NOMO-1 treated with dmso at 0.1 percent for 144 hours (cell line): ENCODE measurements around the gene A1CF.

Experiments
- DNase-seq: peaks from one replicate; lab custom pipeline; 2025; ENCODE audit not compliant: unreplicated experiment; lab: John Stamatoyannopoulos, UW

A1CF gene

DNA sequence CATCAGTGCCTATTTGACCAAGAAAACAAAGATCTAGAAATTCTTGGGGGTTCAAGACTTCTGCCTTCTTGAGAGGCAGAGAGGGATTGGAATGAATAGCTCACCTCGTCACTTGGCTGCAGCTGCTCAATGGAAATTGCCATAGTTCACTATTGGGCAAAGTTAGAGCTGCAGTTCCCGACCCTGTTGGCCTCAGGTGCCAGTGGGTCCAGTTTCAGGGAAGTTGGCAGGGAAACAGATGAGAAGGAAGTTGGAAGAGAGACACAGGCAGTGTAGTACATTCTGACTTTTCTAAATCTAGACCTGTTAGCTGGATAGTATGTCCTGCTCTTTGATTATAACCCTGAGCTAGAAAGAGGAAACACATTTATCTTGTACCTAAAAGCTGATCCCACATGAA lies 19.1 kb downstream of the A1CF start:
- DNase-seq: no peak

DNA sequence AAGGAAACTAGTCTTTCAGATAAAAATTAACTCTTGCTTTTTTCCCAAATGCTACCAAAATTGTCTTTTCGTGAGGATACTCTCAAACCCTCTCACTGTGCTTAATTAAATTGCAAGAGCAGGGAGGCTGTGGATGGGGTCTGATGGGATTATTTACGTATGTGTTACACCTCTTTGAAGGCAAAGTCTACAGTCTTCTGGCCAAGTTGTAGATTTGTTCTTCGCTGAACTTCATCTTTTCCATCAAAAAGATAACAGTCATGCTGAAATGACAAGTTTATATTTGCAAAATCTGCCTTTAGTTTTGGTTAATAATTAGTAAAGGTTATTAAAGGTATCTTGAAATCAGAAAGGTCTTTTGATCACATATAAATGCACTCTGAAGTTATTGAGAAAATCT lies 22.7 kb downstream of the A1CF start:
- no peak for DNase-seq

- no peak for DNase-seq
Observed at GRCh38 chr10:50861370-50861769, 24.1 kb downstream of the A1CF start.

GRCh38 chr10:50857579-50857978 lies 27.8 kb downstream of the A1CF start:
- no peak for DNase-seq

DNA sequence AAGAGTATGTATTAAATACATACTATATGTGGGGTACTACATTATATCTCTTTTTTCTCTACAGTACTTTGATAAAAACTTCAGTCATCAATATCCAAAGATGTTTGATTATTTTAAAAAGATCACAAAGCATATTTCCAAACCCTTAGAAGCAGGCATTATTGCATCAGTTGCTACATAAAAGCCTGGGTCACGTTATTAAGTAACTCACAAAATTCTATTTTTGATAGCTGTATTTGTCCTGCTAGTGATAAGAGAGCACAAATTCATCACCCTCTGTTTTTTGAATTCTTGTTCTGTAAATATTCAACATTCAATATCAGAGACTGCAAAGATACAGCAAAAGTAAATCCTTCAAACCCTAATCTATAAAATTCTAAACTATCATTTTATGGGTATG lies 30.0 kb downstream of the A1CF start:
- no peak for DNase-seq

GRCh38 chr10:50855015-50855414 lies 30.4 kb downstream of the A1CF start:
- DNase-seq: no peak

DNA sequence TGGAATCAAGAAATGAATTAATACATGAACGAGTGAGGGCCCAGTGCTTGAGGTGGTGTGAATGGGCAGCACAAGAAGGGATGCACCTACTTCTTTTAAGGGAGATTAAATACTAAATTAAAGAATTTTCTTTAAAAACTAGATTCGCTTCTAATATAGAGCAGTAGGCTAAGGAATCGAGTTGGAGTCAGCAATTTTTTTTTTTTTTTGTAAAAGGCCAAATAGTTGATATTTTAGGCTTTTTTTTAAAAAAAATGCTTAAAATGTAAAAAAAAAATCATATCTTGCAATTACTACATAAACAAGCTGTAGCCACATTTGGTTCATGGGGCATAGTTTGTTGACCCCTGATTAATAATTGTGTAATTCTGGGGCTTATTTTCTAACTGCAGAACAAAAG lies 31.9 kb downstream of the A1CF start:
- DNase-seq: no peak

DNA sequence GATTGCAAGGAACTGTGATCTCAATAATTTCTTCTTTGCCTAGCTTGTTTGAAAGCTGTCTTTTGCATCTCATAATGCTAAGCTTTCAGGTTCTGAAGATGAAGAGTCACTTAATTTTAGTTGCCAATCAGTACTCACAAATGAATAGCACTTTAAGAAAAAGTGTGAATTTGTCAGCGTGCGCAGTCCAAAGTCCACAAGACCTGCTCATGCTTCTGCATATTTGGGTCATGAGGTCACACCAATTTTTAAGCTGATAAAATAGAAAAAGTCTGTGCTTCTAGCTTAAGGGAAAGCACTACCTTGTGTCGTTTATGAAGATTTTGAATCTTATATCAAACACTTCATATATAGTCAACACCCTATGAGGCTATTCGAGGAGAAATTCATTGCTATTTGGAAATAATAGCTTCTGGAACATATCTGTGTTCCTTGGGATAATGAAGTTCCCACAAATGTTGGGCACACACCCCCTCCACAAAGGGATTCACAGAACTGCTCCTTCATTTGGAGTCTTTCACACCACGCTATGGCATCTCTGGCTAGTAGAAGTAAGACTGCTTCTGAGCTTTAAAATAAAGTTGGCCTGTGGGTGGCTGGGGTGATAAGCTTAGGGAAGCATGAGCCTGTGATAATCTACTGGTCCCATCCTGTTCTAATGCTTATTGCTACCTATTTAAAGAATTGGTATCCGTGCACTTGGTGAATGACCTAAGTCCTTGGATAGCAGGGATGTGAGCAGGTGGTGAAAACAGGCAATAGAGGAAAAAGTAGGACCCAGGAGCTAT lies 33.3 kb downstream of the A1CF start:
- no peak for DNase-seq

GRCh38 chr10:50850578-50851230 lies 34.7 kb downstream of the A1CF start:
- no peak for DNase-seq

GRCh38 chr10:50846753-50847152 lies 38.7 kb downstream of the A1CF start:
- DNase-seq: no peak

DNA sequence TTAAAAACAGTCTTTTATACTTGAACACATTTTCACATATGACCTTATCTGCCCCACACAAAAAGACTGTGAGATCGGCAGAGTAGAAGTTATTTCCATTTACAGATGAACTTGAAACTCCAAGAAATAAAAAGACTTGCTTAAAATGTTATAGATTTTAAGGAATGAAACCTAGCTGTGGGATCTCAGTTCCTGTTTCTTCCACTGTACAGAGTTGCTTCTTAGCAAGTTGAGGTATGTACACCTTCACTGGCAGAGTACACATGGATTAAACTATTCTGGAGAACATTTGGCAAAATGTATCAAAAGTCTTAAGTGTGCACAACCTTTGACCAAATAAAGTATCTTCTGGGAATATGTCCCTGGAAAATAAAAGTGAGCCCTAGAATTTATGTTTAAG lies 48.3 kb downstream of the A1CF start:
- DNase-seq: no peak

DNA sequence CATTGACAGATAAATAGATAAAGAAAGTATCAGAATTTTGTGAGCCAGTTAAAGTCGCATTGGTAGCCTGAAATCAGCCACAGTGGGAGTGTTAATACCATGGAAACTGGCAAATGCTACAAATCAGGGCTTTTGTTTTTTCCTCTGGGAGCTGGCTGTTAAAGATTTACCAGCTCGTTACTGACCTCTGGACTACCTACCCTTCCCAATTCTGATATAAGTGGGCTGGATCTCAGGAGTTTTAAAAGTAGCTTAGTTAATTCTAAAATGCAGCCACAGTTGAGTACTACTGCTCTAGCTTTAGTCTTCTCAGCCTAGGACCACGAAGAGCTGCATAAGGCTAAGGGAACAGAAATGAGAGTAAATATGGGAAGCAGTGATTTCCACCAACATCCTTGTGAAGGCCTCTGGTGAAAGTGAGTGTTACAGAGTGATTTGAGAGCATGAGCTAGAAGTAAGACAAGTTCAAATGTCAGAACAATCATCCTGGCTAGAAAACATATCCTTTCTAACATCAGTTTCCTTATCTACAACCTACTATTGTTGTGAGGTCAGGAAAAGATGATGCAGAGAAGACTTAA lies 53.2 kb downstream of the A1CF start:
- no peak for DNase-seq

- no peak for DNase-seq
Observed at GRCh38 chr10:50830066-50830465, 55.4 kb downstream of the A1CF start.

DNA sequence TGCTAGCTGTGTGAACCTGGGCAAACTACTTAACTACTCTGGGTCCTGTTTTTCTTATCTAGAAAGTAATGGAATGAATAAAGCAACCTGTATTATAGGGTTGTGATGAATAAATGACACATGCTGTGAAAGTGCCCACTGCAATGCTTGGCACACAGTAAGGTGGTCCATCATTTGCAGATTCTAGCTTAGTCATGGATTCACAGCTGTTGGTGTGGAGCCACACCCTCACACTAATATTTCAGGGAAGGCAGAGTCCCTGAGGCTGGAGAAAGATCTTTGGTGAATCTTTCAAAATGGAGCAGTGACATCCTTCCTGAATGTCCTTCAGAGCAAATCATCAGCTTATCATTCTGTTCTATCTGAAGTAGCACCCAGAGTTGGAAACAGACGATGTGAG lies 60.6 kb downstream of the A1CF start:
- no peak for DNase-seq

- DNase-seq: no peak
Observed at GRCh38 chr10:50823789-50824188, 61.6 kb downstream of the A1CF start.

DNA sequence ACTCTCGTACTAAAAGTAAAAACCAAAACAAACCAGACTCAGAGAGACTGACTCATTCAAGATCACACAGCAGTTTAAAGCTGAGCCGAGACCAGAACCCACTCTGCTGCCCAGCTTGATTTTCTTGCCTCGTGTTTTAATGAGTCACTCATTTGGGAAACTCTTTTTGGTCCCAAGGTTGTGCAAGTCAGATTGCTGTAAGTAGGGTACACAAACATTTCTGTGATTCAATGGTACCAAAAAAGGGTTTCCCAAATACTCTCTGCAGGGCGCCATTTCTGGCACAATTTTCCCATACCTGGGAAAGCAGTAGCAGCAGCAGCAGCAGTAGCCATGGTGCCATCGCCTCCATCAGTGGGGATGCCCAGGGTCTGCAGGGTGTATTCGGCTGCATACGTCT lies 75.8 kb downstream of the A1CF start:
- no peak for DNase-seq

DNA sequence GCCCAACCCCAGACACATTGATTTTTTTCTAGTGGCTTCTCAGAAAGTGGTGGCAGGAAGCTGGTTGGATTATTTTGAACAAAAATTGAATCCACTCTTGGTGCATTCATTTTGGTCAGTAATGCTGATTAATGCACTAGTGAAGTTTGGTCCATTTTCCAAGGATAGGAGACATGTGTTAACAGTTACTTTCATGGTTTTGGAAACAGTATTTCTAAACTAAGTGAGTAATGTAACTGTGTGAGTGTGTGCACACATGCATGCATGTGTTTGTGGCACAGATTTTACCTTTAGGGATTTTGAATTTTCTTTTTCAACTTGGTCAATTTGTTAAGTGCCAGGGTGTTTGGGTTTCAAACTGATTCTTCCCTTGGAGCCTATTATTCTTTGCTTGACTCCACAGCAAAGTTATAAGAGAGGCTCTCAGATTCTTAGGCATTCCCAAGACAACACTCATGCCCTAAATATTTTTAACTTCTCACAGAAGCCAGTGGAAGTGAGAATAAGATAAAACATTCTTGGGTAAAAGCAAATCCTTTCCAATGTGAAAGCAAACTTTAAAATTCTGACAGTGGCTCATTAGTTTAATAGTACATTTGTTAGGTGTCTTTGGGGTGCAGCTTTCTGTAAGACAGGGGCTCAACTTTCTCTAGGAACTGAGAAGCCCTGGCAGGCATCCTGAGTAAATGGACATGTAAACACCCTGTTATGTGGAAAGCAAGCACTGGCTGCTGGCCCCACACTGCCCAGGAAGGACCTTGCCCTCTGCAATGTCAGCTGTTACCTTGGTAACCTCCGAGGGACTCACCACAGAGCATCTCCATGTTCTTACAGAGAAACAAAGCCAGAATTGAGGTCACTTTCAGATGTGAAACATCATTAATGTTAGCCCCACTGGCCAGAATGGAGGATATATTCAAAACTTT lies 77.3 kb downstream of the A1CF start:
- DNase-seq: no peak

DNA sequence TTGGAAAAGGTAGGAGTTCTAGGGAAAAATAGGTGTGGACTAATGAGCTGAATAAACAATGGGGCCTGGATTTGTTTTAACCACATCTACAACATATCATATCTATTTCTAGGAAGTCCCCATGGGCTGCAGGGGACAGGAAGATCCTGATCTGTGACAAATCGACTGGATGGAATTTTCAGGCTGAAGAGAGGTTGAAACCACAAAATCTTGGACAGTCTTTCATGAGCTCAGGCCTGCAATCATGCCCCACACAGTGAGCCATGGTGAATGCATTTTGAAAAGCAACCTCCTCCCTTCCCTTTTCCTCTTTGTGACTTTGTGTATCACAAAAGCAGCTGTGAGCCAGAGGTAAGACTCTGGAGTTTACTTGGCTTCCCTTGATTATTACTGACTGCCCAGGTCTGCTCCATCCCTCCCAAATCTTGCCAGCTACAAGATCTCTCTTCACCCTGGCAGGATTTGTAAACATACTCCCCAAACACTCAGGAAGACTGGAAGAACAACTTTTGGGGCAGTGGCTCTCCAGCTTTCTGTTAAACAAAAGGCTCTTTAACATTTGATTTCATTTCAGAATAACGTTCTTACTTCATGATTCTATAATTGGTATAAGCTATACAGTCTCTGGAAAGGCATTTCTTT lies 79.3 kb downstream of the A1CF start:
- DNase-seq: no peak

- no peak for DNase-seq
Observed at GRCh38 chr10:50799595-50799994, 85.8 kb downstream of the A1CF start.

DNA sequence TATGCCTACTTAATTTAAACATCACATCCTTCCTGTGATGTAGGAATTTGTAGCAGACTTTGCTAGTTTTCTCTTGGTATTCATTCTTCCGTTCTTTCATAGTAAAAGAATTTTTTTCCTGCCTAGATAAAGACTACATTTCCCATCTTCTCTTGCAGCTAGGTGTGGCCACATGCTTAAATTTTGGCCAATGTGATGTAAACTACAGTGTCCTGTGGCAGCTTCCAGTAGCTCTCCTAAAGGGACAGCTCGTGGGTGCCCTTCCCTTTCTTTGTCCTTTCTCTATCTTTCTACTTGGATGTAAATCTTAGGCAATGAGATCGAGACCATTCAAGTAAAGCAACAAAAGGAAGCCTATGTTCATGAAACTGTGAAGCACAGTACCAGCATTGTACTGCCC lies 87.1 kb downstream of the A1CF start:
- no peak for DNase-seq

DNA sequence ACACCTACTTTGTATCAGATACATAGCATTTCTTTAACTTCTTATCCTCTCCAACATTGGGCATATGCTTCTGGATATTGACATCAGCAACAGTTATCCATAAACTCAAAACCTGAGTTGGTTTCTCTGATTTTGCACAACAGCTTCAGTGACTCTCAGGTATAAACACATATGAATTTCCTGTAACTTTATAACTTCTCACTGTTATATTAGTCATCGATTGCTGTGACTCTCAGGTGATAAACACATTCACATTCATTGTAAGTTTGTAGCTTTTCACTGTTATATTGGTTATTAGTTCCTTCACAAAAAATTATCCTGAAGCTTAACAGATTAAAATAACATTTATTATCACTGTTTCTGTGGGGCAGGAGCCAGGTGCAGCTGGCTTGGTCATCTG lies 88.7 kb downstream of the A1CF start:
- no peak for DNase-seq
